NCI-H82 treated with DMSO at 0.1 percent for 48 hours (cell line): Measurements from ENCODE around the gene TP53BP2.
"Not testable (repeated sequence)": the region's sequence is repeated elsewhere in the genome, so short reads cannot be mapped to it uniquely, and the experiment has no call there.

ENCODE experiments used
- DNase-seq: peaks from one replicate; lab custom pipeline; 2025; ENCODE audit not compliant: unreplicated experiment; lab: John Stamatoyannopoulos, UW

TP53BP2 gene

DNA sequence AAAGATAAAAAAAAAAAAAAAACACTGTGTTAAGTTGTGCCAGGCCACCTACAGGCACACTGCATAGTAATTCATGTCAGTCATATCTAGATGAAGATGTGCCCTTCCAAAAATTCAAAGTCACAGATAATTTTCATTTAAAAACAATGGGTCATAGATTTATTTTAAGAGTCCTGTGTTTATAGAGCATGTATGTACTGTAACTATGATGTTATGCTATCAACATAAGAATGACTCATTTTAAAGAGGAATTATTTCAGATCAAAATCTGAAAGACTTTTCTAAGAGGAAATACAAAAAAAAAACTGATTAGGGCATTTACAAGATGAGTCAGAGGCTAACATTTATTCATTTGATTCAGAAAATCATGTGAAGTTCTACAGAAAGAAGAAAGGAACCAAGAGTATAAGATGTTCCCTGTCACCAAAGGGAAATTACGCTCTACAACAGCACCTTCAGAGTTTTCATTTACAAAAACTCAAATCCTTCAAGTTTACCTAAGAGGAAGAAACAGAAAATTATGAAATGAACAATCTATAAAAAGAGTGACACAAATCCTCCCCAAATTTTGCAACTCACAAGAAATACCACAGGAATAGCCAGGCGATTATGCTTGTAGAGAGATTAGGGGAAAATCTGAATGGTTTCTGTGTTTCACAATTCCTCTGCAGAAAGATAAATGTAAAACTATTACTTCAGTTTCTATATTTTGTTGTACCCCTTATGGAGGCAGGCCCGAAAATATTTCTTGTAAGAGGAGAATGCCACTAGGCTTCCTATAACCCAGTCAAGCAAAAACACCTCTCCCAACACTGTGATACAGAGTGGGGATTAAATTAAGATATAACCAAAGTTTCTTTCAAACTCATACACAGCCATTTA, 13.8 kb downstream of the TP53BP2 start:
- DNase-seq, result no peak

DNA sequence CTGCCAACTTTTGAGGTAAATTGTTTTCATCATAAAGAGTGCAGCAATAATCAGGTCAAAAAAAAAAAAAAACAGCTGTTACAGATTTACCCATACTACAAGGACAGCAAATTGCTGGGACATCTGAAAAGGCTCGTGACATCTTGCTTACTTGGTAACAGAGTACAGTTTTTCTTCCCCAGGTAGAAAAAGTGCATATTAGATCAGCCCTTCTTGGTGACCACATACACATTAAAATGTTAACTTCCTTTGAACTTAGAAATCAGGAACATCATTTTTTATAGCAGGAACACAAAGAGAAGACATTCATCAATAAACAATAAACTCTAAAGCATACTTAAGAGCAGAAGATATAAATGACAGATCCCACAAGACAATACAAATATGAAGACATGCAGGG, 16.1 kb downstream of the TP53BP2 start:
- no peak for DNase-seq

DNA sequence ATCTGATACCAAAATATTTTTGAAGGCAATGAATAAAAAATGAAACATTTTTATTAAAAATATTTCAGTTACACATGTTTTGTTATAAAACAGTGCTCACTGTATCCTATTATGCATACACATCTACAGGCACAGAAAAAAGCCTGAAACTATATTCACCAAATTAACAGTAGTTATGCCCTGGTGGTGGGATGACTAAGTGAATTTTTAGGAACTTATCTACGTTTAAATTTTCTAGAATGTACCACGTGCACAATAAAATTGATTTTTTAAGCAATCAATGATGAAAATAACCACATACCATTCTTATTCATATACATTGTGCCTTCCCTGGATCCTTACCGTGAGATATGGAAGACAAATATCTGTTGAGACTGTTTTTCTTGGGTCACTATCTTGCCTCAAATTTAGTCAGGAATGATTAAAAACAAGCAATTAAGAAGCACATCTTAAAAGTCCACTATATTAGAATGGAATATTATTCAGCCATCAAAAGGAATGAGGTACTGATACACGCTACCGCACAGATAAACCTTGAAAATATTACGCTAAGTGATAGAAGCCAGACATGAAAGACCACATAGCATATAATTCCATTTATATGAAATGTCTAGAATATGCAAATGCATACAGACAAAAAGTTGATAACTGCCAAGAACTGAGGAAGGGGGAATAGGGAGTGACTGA, 17.4 kb downstream of the TP53BP2 start:
- no peak for DNase-seq

GRCh38 chr1:223827193-223827663, 18.5 kb downstream of the TP53BP2 start:
- DNase-seq, result no peak

- DNase-seq, result no peak
Observed at GRCh38 chr1:223825767-223826748, 19.7 kb downstream of the TP53BP2 start.

GRCh38 chr1:223824712-223825111, 21.0 kb downstream of the TP53BP2 start:
- no peak for DNase-seq

- no peak for DNase-seq
Observed at GRCh38 chr1:223824287-223824686, 21.5 kb downstream of the TP53BP2 start.

- no peak for DNase-seq
Observed at GRCh38 chr1:223820971-223821370, 24.8 kb downstream of the TP53BP2 start.

DNA sequence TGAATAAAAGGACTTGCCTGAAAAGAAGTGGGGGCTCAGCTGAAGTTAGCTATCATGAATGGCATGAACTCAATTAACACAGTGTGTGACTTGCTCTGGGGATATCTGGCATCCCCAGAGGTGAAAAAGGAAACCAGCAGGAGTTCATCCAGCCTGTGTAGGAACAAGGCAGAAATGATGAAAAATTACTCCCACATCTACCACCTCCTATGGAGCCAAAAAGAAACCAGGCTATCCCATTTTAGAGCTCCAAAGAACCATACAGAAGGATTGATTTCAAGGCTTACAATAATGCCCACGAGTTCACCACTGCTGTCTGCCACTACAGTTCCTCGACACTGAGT, 25.3 kb downstream of the TP53BP2 start:
- no peak for DNase-seq

GRCh38 chr1:223819730-223820514, 25.8 kb downstream of the TP53BP2 start:
- DNase-seq, result peak; percentile 27

- DNase-seq, result not testable (repeated sequence)
Observed at GRCh38 chr1:223817265-223817664, 28.5 kb downstream of the TP53BP2 start.

- no peak for DNase-seq
Observed at GRCh38 chr1:223815865-223816264, 29.9 kb downstream of the TP53BP2 start.

- DNase-seq, result no peak
Observed at GRCh38 chr1:223815020-223815853, 30.5 kb downstream of the TP53BP2 start.

- DNase-seq, result no peak
Observed at GRCh38 chr1:223813645-223814044, 32.1 kb downstream of the TP53BP2 start.

GRCh38 chr1:223811634-223812101, 34.1 kb downstream of the TP53BP2 start:
- peak; percentile 29 for DNase-seq

GRCh38 chr1:223810586-223810985, 35.2 kb downstream of the TP53BP2 start:
- no peak for DNase-seq

- DNase-seq, result not testable (repeated sequence)
Observed at GRCh38 chr1:223809905-223810304, 35.8 kb downstream of the TP53BP2 start.

- DNase-seq, result no peak
Observed at GRCh38 chr1:223803211-223803610, 42.5 kb downstream of the TP53BP2 start.

DNA sequence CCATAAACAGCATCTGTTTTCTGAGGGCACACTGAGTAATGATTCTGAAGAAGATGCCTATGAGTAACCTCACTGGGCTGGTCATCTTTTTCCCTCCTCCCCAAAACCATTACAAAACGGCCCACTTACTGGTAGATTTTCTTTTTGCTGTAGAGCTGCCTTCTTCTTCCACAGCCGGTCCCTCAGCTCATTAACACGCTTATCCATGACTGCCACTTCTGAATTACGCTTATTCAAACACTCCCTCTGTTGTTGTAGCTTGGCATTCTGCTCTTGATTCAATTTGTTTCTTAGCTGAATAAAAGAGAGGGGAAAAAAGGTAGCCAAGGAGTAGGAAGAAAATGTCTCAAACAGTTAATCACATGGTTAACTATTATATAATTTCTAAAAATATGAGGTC, 43.1 kb downstream of the TP53BP2 start:
- DNase-seq, result no peak
